HG03520 (cell line): ENCODE results near the gene TMEM50A.
"Not testable (repeated sequence)": the region's sequence is repeated elsewhere in the genome, so short reads cannot be mapped to it uniquely, and the experiment has no call there.

Experiments used
- ATAC-seq: cut with Tn5 transposase; IDR thresholded peaks from one replicate; pipeline ENCODE4 v1.9.1; 2021; ENCODE audit warnings: mild to moderate bottlenecking, moderate library complexity; ENCODE audit not compliant: unreplicated experiment

Gene TMEM50A

GRCh38 chr1:25338188-25338981 is at the start of gene TMEM50A:
Gene TMEM50A, plus strand, starts transcription at chr1:25338334. Its CDS starts 2,153 bp downstream, at chr1:25340487.
- ATAC-seq = peak; percentile 66

- ATAC-seq = not testable (repeated sequence)
Measured at GRCh38 chr1:25288573-25289101, 49.5 kb upstream of the TMEM50A start.

GRCh38 chr1:25290043-25290442 is 48.1 kb upstream of the TMEM50A start:
- not testable (repeated sequence) for ATAC-seq

- ATAC-seq = not testable (repeated sequence)
Measured at GRCh38 chr1:25293426-25293825, 44.7 kb upstream of the TMEM50A start.

GRCh38 chr1:25294889-25295826 is 43.0 kb upstream of the TMEM50A start:
- not testable (repeated sequence) for ATAC-seq

DNA sequence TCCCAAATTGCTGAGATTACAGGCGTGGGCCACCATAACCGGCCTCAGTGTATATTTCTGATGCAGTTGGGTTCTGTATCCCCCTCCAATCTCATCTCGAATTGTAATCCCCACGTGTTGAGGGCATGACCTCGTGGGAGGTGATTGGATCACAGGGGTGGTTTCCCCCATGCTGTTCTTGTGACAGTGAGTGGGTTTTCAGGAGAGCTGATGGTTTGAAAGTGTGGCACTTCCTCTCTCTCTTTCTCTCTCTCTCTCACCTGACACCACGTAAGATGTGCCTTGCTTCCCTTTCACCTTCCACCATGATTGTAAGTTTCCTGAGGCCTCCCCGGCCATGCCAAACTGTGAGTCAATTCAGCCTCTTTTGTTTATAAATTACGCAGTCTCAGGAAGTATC is 41.6 kb upstream of the TMEM50A start:
- not testable (repeated sequence) for ATAC-seq

- ATAC-seq = not testable (repeated sequence)
Measured at GRCh38 chr1:25300729-25301128, 37.4 kb upstream of the TMEM50A start.

DNA sequence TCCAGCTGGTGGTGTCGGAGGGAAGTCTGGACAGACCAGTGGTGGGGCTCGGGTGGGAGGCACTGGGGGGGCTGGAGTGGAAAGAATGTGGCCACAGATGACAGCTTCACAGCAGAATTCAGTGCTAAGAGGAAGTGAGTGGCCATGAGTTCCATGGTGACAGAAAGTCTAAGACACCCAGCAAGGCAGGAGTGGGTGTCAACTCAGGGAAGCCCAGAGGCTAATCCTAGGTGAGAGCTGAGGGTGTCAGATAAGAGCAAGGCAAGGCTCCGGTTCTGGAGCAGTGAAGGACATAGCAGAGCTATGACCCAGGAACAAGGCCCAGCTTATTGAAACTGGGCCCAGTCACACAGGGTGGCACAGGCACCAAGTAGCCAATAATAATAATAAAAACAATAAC is 35.8 kb upstream of the TMEM50A start:
- not testable (repeated sequence) for ATAC-seq

DNA sequence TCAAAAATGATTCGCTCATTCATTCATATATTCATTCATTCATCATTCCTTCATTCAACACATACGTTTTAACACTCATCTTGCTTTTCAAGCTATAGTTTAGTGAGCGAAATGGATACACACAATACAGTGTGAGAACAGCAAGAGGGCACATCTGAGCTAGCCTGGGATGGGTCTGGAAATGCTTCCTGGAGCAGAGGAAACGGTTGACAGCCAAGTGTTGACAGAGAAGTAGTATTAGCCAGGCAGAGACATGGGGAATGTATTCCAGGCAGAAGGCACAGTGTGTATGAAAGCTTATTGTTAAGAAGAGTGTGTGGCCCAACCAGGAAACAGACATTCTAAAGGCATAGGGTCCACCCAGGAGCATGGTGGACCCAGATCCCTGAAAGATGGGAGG is 33.2 kb upstream of the TMEM50A start:
- ATAC-seq = not testable (repeated sequence)

DNA sequence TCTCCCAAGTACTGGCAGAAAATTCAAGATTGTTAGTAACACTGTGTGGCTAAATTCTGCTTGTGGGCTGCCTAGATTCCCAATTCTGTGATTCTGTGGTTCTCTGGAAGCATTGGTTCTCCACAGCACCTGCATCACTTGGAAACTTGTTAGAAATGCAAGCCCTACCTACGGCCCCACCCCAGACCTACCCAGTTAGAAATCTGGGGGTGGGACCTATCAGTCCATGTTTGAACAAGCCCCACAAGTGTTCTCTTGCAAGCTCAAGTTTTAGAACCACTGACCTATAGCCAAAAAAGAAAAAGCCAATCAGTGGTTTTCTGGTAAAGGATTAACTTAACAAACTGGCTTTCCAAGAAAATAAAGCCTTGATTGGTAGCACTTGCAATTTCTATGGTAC is 30.0 kb upstream of the TMEM50A start:
- ATAC-seq = not testable (repeated sequence)

DNA sequence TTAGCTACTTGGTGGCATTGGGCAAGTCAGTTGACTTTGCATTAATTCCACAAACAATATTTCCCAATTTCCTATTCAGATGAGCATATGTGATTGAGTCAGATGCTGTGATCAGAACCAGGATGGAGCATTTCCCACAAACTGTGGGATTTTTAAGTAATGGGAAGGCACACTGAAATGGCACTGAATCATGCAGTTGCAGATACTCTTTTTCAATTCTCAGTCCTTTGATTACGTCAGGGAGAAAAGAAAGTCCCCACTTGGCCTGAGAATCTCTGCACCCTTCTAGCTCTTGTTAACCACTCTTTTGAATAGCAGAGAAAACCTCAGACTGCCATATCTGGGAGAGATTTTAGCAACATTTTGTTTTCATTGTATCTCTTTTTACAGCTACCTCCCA is 29.0 kb upstream of the TMEM50A start:
- not testable (repeated sequence) for ATAC-seq

DNA sequence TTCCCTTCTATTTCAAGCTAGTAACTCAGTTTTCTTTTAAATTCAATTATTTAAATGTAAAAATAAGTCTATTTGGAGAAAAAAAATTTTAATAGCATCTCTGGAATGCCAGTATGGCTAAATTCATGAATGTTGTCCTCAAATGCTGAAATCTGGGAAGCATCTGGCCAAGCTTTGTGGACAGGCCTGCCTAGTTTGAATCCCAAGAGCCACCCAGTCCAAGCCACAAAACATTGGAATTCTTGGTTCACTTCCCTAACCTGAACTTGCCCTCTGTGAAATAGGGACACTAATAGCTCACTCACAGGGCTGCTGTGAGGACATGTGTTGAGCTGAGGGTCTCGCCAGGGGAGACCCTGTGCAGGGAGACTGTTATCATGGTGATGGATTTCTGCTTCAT is 28.6 kb upstream of the TMEM50A start:
- ATAC-seq = not testable (repeated sequence)

GRCh38 chr1:25312806-25313470 is 25.2 kb upstream of the TMEM50A start:
- not testable (repeated sequence) for ATAC-seq

DNA sequence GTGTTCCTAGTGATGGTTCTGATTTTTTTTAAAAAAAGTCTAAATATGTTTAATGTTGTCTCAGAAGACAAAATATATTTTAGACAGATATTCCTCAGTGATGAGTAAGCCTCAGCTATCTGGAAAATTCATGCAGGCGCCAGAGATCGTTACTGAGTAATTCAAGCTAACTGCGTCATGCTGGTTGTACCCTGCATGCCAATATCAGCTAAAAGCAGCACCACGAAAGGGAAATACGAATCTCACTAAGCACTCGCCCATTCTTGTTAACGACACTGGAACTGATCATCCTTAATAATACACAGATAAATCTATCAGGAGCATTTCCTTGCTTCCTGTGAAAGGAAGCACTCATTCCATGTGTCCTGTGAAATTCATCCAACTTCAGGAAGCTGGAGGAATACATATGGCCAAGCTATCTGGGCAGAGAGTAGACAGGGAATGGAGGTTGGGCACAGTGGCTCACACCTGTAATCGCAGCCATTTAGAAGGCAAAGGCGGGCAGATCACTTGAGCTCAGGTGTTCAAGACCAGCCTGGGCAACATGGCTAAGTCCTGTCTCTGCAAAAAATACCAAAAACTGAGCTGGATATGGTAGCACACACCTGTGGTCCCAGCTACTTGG is 17.7 kb upstream of the TMEM50A start:
- not testable (repeated sequence) for ATAC-seq

GRCh38 chr1:25322127-25322526 is 16.0 kb upstream of the TMEM50A start:
- not testable (repeated sequence) for ATAC-seq

GRCh38 chr1:25324407-25324806 is 13.7 kb upstream of the TMEM50A start:
- ATAC-seq = not testable (repeated sequence)

GRCh38 chr1:25327864-25328790 is 10.0 kb upstream of the TMEM50A start:
- not testable (repeated sequence) for ATAC-seq

GRCh38 chr1:25328791-25329185 is 9.3 kb upstream of the TMEM50A start:
- not testable (repeated sequence) for ATAC-seq

- ATAC-seq = not testable (repeated sequence)
Measured at GRCh38 chr1:25329336-25329735, 8.8 kb upstream of the TMEM50A start.
